Right lobe of liver (tissue), 6 donors: Measurements from ENCODE around the gene NEK8. TPM values are rescaled to one million over a fixed set of nuclear protein-coding genes. Genes with fewer than 3 reads are reported as not detected.

Experiments
- ATAC-seq, 4 donors: fragments of 200-7000 bp; cut with Tn5 transposase; one replicate each; pipeline ENCODE4 v1.9.1; 2020; ENCODE audit warnings: mild to moderate bottlenecking in 4 of 4, moderate library complexity in 4 of 4
- DNase-seq, 3 donors: peaks; one replicate each; pipeline ENCODE4 v3.0.0-alpha.2; 2020
- H3K27ac ChIP-seq, 3 donors: fragments of 200-600 bp; one replicate each; pipeline ENCODE4 v1.8.0; 2022
- H3K27me3 ChIP-seq, 2 donors: fragments of 200-600 bp; one replicate each; pipeline ENCODE4 v1.8.0; 2022
- H3K36me3 ChIP-seq, 4 donors: fragments of 200-600 bp; sonication (generic) in 1 of 4; one replicate each; pipeline versions ENCODE4 v1.5.1 to v1.8.0; 2017 to 2022; ENCODE audit warnings: control low read depth in 1 of 4
- H3K4me1 ChIP-seq, 4 donors: fragments of 200-600 bp; sonication (generic) in 1 of 4; one replicate each; pipeline versions ENCODE4 v1.5.1 to v1.8.0; 2017 to 2022; ENCODE audit warnings: control low read depth in 1 of 4
- H3K4me3 ChIP-seq, 3 donors: fragments of 200-600 bp; one replicate each; pipeline ENCODE4 v1.8.0; 2022
- H3K9me3 ChIP-seq, 4 donors: fragments of 200-600 bp; sonication (generic) in 1 of 4; one replicate each; pipeline versions ENCODE4 v1.5.1 to v1.8.0; 2017 to 2022; ENCODE audit warnings: control low read depth in 1 of 4
- POLR2A ChIP-seq: fragments of 450-650 bp; IDR thresholded peaks from one replicate; pipeline ENCODE4 v1.6.1; 2017; ENCODE audit warnings: antibody characterized with exemption, mild to moderate bottlenecking
- WGBS: methylation state at CpG from one replicate; pipeline ENCODE4 v1.1.6; 2018; ENCODE audit warnings: low coverage, low lambda C conversion rate; ENCODE audit not compliant: insufficient coverage; ENCODE audit errors: missing lambda C conversion rate; 5-methylcytosine and 5-hydroxymethylcytosine counted together
- intact Hi-C, 2 donors: fragments of 100-400 bp; cut with DNase I; formaldehyde crosslinking; loops; one replicate each; pipeline versions ENCODE4 v1.11.2 to v1.14.1; 2022
- total RNA-seq, 6 experiments: library from RNA; depleted of rRNA in 2 of 6; stranded (reverse); fragments of >200 nt in 2 of 6; fragmentation: NEBNext Ultra II Directional in 3 of 6; extraction: Animal tissue kit (Norgen Biotek cat#: 25700) in 3 of 6; gene quantifications; one replicate each; pipeline versions ENCODE4 v1.1.0 to v1.2.4, GENCODE V29; 2016 to 2023
- TF ChIP-seq, protein P1 (sequence below), 4 donors: fragments of 200-600 bp in 3 of 4; fragments of 450-650 bp in 1 of 4; IDR thresholded peaks; one replicate each; pipeline versions ENCODE4 v1.5.1 to v1.8.0; 2016 to 2022; ENCODE audit warnings: antibody characterized with exemption in 4 of 4, mild to moderate bottlenecking in 2 of 4
- donor health status: DM: no; HTN: yes; CAD: no.
- donor health status: DM: no; HTN: no; CAD: no.
- donor health status: DM: no; HTN: no; CAD: no.
- donor health status: DM: no; HTN: yes; CAD: no.
- donor health status: DM: no; HTN: yes; CAD: no.

NEK8 gene
- total RNA-seq, 6 experiments from 2014 or later = 1.6 to 5.4 (median 3.2) TPM

DNA sequence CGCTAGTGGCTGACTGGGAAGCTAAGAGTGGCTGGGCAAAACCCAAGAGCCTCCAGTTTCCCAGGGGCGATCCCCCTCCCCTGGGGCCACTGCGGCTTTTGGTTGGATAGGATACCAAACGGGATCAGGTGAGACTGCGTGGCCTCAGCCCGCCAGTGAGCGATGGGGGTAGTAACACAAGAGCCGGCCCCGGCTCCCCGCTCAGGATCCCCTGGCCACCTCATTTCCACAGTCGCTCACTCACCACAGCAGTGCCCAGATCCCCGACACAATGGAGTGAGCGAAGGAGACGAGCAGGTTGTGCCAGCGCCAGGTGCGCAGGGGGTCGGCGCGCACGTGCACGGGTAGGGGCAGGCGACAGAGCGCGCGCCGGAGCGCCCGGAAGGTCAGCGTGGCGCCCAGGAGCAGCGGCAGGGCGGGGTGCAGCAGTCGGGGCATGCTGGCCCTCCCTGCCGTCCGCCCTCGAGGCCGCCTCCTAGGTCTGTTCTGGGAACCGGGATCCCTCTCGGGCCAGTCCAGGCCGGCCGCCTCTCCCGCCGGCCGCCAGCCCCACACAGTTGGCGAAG, 2.8 kb upstream of the NEK8 start:
- H3K9me3 ChIP-seq = no peaks in the 10 kb centered on the region
- DNase-seq = peak; percentile 61 to 81 (median 74)
- peaks cover 6 to 36% (median 23%) of the 10 kb centered on the region in 4 donors for H3K36me3 ChIP-seq
- TF ChIP-seq, protein P1, sequence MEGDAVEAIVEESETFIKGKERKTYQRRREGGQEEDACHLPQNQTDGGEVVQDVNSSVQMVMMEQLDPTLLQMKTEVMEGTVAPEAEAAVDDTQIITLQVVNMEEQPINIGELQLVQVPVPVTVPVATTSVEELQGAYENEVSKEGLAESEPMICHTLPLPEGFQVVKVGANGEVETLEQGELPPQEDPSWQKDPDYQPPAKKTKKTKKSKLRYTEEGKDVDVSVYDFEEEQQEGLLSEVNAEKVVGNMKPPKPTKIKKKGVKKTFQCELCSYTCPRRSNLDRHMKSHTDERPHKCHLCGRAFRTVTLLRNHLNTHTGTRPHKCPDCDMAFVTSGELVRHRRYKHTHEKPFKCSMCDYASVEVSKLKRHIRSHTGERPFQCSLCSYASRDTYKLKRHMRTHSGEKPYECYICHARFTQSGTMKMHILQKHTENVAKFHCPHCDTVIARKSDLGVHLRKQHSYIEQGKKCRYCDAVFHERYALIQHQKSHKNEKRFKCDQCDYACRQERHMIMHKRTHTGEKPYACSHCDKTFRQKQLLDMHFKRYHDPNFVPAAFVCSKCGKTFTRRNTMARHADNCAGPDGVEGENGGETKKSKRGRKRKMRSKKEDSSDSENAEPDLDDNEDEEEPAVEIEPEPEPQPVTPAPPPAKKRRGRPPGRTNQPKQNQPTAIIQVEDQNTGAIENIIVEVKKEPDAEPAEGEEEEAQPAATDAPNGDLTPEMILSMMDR (IDR thresholded peaks at IDR 0.05) = no peak
- TF ChIP-seq POLR2A = peak; percentile 47
- peak; percentile 6 to 36 (median 30) for ATAC-seq
- peak overlapping the region; percentile 70 to 78 (median 74) for H3K4me3 ChIP-seq
- intact Hi-C loops = no loop called here
- H3K27ac ChIP-seq = peak overlapping the region; percentile 30 to 36 (median 31)
- H3K27me3 ChIP-seq = no peaks in the 10 kb centered on the region
- H3K4me1 ChIP-seq = peaks cover 0 to 20% (median 10%) of the 10 kb centered on the region in 4 donors
- WGBS = 1% methylated on average over 16 of the region's 45 CpGs

DNA sequence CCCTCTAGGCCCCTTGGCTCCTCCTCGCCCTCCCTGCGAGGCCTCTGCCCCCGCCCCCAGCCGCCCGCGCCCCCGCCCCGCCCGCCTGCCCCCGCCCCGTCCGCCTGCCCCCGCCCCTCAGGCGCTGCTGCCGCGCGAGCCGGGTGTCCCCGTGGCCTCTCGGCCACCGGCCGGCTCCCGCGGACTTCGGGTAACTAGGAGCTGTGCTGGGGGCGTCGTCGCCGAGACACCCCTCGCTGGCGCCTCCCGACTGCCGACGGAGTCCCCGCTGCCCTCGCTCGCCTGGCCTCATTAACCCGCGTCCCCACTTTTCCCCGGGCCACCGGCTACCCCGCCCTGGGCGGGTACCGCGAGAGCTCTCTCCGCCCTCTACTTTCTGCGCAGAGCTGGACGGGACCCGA, 2.4 kb upstream of the NEK8 start, which contains the start of gene TLCD1:
Gene TLCD1 (minus strand): TSS at position 8 of the 401 bp plus-strand sequence. CDS start 136 bp downstream, outside the sequence.
- ATAC-seq (peak; percentile 29 to 57 (median 50)), DNase-seq (peak; percentile 81)
- Histone ChIP-seq H3K36me3 (peaks cover 6 to 32% (median 21%) of the 10 kb centered on the region in 4 donors), H3K4me1 (peaks cover 0 to 15% (median 7%) of the 10 kb centered on the region in 4 donors), H3K9me3 (no peaks in the 10 kb centered on the region), H3K4me3 (peak within 1 kb of the TSS; percentile 70 to 78 (median 74)), H3K27ac (peak within 1 kb of the TSS; percentile 86 to 90 (median 88)), H3K27me3 (no peaks in the 10 kb centered on the region)
- intact Hi-C loops = no loop called here
- TF ChIP-seq, protein P1 (IDR thresholded peaks at IDR 0.05) = no peak
- TF ChIP-seq POLR2A = peak; percentile 0
- WGBS = no CpG with 5 or more reads among the region's 49 CpGs

DNA sequence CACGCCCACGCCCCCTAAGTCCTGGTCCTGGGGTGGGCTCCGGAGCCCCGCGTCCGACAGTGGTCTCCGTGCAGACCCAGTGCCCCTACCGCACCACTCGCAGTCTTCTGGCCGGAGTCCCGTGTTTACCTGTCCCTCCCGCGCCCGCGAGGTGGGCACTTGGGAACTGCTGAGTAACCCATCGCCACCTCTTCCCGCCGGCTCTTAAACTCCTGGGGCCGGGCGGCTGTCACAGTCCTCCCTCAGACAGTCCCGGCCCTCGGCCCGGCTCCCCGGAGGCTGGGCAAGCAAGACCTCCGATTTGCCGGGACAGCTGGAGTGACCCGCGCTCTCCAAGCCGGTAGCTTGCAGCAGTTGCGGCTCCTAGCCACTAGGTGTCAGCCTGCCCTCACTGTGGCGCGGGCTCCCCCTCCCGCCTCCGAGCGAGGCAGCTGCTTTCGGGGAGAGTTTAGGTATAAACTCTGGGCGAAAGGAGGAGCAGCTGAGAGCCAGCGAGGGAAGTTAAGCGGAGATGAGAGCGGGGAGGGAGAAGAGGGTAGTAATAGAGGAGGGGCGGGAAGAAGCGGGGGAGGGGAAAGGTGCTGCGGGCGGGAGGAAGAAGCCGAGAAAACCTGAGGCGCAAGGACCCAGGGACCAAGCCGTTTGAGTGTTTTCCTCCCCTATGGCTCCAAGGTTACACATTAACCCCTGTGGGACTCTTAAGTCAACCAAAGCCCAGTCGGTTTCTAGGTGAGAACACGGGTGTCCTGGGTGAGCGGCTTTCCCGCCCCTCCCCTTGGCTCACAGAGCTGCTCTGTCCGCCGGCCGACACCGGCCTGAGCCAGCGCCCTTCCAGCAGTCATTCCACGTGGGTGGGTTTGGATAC, 1.7 kb upstream of the NEK8 start:
- H3K9me3 ChIP-seq = no peaks in the 10 kb centered on the region
- intact Hi-C loops = no loop called here
- H3K4me1 ChIP-seq = peaks cover 0 to 9% (median 4%) of the 10 kb centered on the region in 4 donors
- under 1% methylated on average over 46 of the region's 57 CpGs for WGBS
- H3K36me3 ChIP-seq = peaks cover 6 to 27% (median 18%) of the 10 kb centered on the region in 4 donors
- ATAC-seq = peak; percentile 72 to 83 (median 78)
- DNase-seq = peak; percentile 94 to 96 (median 94)
- H3K27ac ChIP-seq = peak overlapping the region; percentile 86 to 90 (median 88)
- H3K4me3 ChIP-seq = peak overlapping the region; percentile 70 to 78 (median 74)
- H3K27me3 ChIP-seq = no peaks in the 10 kb centered on the region
- TF ChIP-seq, protein P1 (IDR thresholded peaks at IDR 0.05) = peak; percentile 98 to 99 (median 99)
- TF ChIP-seq POLR2A = no peak

DNA sequence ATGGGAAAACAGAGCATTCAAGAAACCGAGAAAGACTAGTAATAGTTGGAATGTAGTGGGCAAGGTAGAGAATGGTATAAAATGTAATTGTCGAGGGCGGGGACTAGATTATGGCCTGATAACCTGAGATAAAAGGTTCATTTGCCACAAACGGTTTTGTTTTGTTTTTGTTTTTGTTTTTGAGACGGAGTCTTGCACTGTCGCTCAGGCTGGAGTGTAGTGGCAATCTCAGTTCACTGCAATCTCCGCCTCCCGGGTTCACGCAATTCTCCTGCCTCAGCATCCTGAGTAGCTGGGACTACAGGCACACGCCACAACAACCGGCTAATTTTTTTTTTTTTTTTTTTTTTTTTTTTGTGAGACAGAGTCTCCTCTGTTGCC, 1.4 kb downstream of the NEK8 start:
- intact Hi-C loops = no loop called here
- H3K4me3 ChIP-seq = no peak overlapping the region
- WGBS = 81% methylated on average over 11 of the region's 11 CpGs
- H3K27me3 ChIP-seq = no peaks in the 10 kb centered on the region
- H3K36me3 ChIP-seq = no peaks in the 10 kb centered on the region
- no peak for TF ChIP-seq POLR2A
- TF ChIP-seq, protein P1 (IDR thresholded peaks at IDR 0.05) = no peak
- peaks cover 0 to 9% (median 4%) of the 10 kb centered on the region in 4 donors for H3K4me1 ChIP-seq
- ATAC-seq (no peak), DNase-seq (no peak)
- no peak overlapping the region for H3K27ac ChIP-seq
- no peaks in the 10 kb centered on the region for H3K9me3 ChIP-seq
